Measurements from ENCODE around the gene CPSF7.
A peak's percentile ranks its signal among the peaks of the same experiment; 100 is the strongest.
"Not testable (repeated sequence)": the region's sequence is repeated elsewhere in the genome, so short reads cannot be mapped to it uniquely, and the experiment has no call there.

Gene CPSF7

DNA sequence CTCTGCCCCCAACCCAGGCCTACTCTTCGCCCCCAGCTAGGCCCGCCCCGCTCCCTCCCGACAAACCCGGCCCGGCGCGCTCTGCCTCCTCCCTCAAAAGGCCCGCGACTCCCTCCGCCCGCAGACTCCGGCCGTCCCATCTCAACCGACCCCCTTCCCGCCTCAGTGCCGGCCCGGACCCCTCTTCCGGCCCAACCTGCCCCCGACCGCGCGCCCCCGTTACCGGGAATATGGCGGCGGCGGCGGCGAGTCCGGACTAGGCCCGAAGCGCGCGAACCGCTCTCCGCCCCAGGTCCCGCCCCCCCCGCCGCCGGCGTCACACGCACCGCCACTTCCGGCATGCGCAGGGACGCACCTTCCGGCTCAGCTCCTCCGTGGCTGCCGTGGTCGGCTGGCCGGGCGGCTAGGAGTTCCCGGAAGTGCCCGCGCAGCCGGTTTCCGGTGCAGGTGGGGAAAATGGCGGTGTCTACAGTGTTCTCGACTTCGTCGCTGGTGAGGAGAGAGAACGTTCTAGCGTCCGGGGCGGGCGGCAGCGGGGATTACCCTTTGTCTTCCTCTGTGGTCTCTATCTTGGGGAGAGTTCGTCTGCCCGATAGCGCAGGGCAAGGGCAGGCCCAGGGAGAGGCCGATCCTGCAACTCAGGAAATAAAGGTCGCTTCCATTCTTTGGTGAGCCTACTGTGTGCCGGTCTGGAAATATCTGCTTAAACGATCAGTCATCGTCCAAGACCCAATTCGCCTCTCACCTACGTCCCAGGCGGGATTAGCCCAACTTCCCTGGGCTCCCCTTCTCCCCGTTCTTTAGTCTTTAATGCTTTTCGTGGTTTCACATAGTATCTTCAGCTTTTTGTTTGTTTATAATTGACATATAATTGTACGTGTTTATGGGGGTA is at the start of gene CPSF7, which contains the start of gene SDHAF2:
CPSF7 (minus strand) TSS at position 285 of the 892 bp plus-strand sequence. CDS start 740 bp downstream, outside the sequence.
SDHAF2 (plus strand) TSS at position 434 of the 892 bp plus-strand sequence; CDS start at position 457, 23 bp downstream.
- DNase-seq: peak; percentile 98

DNA sequence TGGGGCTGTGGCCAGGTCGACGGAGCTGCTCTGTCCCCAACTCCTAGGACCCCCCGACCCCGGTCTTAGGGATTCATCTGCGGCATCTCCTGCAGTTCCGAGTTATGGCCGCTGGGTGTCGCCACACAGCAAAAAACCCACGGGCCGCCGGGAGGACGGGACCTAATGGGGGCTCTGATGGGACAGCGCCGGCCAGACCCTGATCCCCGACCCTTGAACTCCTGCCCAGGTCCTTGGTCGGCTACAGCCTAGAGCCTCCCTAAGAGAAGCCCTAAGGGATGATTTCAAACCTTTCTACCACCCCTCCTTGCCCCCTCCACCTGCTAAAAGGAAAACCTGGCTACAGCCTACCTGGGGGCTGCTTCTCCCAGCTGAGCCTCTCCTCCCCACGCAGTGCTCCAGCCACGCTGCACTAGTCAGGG is 48.0 kb upstream of the CPSF7 start:
- DNase-seq: peak; percentile 62

GRCh38 chr11:61477126-61477525 is 47.4 kb upstream of the CPSF7 start:
- no peak for DNase-seq

DNA sequence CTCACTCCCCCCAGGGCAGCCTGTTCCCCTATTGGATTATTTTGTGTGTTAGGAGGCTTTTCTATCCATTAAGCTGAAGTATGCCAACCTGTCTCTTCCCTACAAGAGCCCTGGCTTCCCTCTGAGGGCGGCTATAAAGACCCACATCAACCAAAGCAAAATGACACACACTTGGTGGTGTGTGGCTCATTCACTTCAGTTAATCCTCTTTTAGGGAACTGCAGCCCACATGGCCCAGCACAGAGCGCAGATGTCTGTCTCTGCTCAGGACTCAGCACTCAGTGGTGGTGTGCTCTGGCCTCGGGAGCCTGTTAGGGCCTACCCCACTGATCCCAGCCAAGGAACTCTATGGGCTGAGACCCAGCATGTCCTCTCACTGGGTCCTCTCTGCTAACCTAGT is 46.6 kb upstream of the CPSF7 start:
- no peak for DNase-seq

DNA sequence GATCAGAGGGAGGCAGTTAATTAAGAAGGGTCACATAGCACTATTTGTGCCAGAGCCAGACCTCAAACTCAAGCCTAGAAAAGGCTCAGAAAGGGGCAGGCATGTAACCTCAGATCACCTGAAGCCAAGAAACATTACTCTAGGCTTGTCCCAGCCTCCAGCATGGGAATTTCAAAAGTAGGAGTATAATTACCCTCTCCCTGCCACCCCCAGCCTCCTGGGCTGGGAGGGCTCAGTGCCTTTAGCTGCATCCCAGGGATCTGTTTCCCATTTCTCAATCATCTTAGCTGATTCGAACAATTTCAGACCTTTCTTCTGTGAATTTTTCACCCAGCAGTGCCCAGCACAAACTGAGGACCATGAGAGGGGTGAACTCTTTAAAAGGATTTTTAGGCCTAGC is 45.7 kb upstream of the CPSF7 start:
- no peak for DNase-seq

- no peak for DNase-seq
Observed at GRCh38 chr11:61474013-61474643, 44.4 kb upstream of the CPSF7 start.

DNA sequence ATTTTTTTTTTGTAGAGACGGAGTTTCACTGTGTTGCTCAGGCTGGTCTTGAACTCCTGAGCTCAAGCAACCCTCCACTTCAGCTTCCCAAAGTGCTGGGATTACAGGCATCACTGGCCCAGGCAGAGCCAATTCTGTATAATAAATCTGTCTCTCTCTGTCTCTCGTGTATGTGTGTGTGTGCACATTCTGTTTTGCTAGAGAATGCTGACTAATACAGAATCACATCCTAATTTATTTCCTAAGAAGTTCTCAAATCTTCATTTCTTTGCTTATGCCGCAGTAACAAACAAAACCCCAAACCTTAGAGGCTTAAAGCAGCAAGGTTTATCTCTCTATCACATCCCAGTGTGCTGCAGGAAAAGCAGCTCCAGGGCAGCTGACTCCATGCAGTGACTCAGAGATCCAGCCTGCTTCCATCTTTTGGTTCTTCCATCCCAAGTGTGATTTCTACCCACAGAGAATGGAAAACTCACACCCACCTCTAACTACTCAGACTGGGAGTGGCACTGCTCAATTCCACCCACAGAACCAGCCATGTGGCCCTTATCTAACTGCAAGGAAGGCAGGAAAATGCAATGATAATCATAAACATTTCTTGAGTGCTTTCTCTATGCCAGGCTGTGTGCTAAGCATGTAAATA is 43.7 kb upstream of the CPSF7 start:
- DNase-seq: no peak

DNA sequence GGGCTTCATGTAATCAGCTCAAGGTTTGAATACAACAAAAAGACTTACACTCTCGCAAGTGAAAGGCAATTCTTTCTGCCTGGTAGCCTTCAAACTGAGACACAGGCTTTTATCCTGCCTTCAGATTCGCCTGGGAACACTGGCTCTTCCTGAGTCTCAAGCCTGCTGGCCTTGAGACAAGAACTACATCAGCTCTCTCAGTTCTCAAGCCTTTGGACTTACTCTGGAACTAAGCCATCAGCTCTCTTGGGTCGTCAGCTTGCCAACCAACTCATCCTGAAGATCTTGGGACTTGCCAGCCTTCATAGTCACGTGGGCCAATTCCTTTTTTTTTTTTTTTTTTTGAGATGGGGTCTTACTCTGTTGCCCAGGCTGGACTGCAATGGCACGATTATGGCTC is 43.1 kb upstream of the CPSF7 start:
- no peak for DNase-seq

- DNase-seq: peak; percentile 62
Observed at GRCh38 chr11:61472282-61472681, 42.5 kb upstream of the CPSF7 start.

DNA sequence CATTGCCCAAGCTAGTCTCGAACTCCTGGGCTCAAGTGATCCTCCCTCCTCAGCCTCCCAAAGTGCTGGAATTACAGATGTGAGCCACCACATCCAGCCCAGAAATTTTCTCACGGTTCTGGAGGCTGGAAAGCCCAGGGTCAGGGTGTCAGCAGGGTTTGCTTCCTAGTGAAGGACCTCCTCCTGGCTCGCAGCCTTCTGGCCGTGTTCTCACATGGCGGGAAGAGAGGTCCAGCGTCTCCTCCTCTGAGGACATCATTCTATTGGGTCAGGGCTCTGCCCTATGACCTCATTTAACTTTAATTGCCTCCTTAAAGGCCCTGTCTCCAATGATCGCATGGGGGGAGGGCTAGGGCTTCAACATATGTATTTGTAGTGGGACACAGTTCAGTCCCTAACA is 38.2 kb upstream of the CPSF7 start:
- DNase-seq: no peak

DNA sequence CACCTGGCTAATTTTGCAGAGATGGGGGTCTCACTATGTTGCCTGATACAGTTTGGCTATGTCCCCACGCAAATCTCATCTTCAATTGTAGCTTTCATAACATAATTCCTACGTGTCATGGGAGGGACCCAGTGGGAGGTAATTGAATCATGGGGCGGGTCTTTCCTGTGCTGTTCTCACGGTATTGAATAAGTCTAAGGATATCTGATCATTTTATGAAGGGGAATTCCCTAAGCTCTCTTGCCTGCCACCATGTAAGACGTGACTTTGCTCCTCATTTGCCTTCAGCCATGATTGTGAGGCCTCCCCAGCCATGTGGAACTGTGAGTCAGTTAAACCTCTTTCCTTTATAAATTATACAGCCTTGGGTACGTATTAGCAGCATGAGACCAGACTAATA is 37.8 kb upstream of the CPSF7 start:
- DNase-seq: not testable (repeated sequence)

- no peak for DNase-seq
Observed at GRCh38 chr11:61460986-61461385, 31.2 kb upstream of the CPSF7 start.

GRCh38 chr11:61460474-61460881 is 30.7 kb upstream of the CPSF7 start:
- DNase-seq: peak; percentile 85

DNA sequence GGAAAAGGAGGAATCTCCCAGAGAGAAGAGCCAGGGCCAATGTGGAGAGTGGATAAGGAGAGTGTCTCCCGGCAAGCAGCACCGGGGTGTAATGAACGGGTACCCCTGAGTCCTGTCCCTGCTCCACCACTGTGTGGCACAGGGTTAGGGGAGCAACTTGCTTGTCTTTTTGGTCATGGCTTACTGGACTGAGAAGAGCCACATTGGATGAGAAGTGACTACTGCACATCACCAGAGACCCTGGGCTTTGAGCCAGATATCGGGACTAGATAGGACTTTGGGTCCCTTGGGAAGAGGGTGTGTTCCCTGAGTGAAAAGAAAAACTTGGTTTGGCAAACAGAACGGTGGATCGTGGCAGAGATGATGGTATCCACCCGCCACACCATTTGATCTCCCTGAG is 24.7 kb upstream of the CPSF7 start:
- no peak for DNase-seq

GRCh38 chr11:61453695-61454094 is 23.9 kb upstream of the CPSF7 start:
- peak; percentile 72 for DNase-seq

- DNase-seq: no peak
Observed at GRCh38 chr11:61452825-61453224, 23.1 kb upstream of the CPSF7 start.

- DNase-seq: no peak
Observed at GRCh38 chr11:61448552-61448927, 18.8 kb upstream of the CPSF7 start.

DNA sequence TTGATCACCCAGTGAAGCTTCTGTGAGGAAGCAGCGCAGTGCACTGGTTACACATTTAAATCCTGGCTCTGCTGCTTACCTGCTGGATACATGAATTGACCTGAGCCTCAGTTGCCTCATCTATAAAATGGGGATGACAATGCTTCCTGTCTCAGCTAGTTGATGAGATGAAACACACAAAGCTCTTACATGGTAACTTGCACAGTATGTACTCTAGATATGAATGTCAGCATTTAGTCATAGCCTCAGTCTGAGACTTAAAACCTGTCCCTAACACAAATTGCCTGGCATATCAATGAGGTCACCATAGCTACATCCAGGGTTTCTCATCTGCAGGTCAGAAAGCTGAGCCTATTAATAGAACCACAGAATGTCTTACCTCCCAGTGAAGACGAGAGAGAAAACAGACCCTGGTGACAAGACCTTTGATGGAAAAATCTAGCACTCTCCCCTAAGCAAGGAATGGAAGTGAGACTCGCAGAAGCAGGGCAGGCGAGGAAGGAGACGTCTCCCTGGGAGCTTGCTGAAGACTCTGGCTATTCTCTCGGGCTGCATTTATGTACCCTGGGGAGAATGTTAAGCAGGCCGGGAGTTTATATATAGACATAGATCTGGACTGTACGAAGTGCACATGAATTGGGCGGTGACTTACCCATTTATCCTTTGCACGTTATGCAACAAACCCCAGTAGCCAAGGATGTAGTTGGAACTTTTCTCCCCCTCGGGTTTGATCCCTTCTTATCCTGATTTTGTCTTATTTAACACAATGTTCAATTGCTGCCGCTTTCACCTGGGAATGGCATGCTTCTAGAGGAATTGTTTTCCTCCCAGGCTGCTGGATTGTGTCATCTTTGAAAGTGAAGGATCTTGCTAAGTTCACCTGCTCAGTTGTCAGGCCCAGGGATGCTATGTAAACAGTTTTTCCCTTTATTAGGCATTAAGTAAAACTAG is 18.1 kb upstream of the CPSF7 start:
- DNase-seq: no peak

DNA sequence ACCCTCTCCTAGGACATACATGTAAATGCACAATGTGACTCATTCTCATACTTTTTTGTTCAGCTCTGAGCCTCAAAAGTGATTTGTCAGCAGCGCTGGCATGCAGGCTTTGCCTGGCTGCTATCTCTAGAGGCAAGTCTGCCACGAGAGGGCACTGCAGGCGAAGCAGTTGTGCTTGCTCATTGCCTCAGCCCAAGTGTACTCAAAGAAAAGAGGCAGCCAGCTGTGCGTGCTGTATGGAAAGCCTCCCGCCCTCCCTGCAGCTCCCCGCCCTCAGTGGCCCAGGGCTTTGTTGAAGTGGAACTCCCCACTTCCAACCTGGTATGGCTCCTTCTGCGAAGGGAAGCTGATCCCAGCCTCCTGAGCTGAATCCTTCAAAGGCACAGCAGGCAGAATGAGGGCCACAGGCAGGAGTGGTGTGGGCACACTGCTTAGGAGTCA is 16.5 kb upstream of the CPSF7 start:
- DNase-seq: peak; percentile 90

GRCh38 chr11:61445516-61445915 is 15.7 kb upstream of the CPSF7 start:
- DNase-seq: no peak

DNA sequence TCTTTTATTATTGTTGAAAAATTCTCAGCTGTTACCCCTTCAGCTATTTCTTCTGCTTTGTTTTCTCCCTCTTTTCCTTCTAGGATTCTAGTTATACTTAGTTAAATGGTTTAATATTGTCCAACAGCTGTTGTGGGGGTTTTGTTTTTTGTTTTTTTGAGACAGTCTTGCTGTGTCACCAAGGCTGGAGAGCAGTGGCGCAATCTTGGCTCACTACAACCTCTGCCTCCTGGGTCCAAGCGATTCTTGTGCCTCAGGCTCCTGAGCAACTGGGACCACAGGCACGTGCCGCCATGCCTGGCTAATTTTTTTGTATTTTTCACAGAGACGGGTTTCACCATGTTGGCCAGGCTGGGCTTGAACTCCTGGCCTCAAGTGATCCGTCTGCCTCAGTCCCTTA is 12.8 kb upstream of the CPSF7 start:
- no peak for DNase-seq

- no peak for DNase-seq
Observed at GRCh38 chr11:61439615-61440014, 9.8 kb upstream of the CPSF7 start.
